B cell (primary cell): Measurements from ENCODE around the gene TMEM139. TPM values are rescaled to one million over a fixed set of nuclear protein-coding genes. Genes with fewer than 3 reads are reported as not detected.

Experiments used
- ATAC-seq: fragments of 200-7000 bp; cut with Tn5 transposase; one replicate; pipeline ENCODE4 v1.10.0; 2021; ENCODE audit warnings: low read depth, mild to moderate bottlenecking, moderate number of reproducible peaks, moderate library complexity
- CTCF ChIA-PET: fragments of 350-600 bp; sonication (Branson Sonifier 250); formaldehyde crosslinking; loops from one replicate; lab custom pipeline; 2021; ENCODE audit warnings: antibody characterized with exemption, inconsistent platforms; lab: Charles Lee
- POLR2A ChIA-PET: fragments of 350-600 bp; sonication (Branson Sonifier 250); formaldehyde crosslinking; loops from one replicate; lab custom pipeline; 2021; ENCODE audit warnings: antibody characterized with exemption; lab: Charles Lee
- DNase-seq: peaks from one replicate; pipeline ENCODE4 v3.0.0; 2013
- H2AFZ ChIP-seq: 2 replicates; pipeline ENCODE4 v1.6.1; 2012; ENCODE audit warnings: mild to moderate bottlenecking, low read depth, low read length; ENCODE audit not compliant: insufficient read depth, poor library complexity, severe bottlenecking
- H3K27ac ChIP-seq, 2 donors: 1 replicate in 1 of 2; 2 replicates in 1 of 2; pipeline ENCODE4 v1.5.1; 2012 to 2013; ENCODE audit warnings: low read length in 2 of 2, mild to moderate bottlenecking in 2 of 2, moderate library complexity in 1 of 2
- H3K27me3 ChIP-seq, 4 experiments: fragments of 200-600 bp in 1 of 4; sonication (generic) in 1 of 4; replicated peaks in 1 of 4; 1 replicate in 2 of 4; 2 replicates in 2 of 4; pipeline versions ENCODE4 v1.6.1 to v1.7.0; 2013 to 2016; ENCODE audit warnings: low read length in 3 of 4, mild to moderate bottlenecking in 2 of 4, mixed read lengths in 1 of 4, moderate library complexity in 1 of 4; ENCODE audit not compliant: insufficient read depth in 4 of 4, control insufficient read depth in 3 of 4; ENCODE audit errors: control extremely low read depth in 1 of 4
- H3K36me3 ChIP-seq, 2 experiments: replicated peaks in 1 of 2; 1 replicate in 1 of 2; 2 replicates in 1 of 2; pipeline versions ENCODE4 v1.6.1 to v1.7.1; 2013; ENCODE audit warnings: low read length in 1 of 2; ENCODE audit not compliant: insufficient read depth in 2 of 2, control insufficient read depth in 1 of 2; ENCODE audit errors: control extremely low read depth in 1 of 2, extremely low read depth in 1 of 2
- H3K4me1 ChIP-seq, 2 donors: fragments of 200-600 bp in 1 of 2; sonication (generic) in 1 of 2; 1 replicate in 1 of 2; 2 replicates in 1 of 2; pipeline versions ENCODE4 v1.5.1 to v1.6.1; 2013 to 2017; ENCODE audit warnings: low read length in 2 of 2; ENCODE audit not compliant: control insufficient read depth in 2 of 2, insufficient read depth in 2 of 2
- H3K4me2 ChIP-seq: replicated peaks from 2 replicates; pipeline ENCODE3; 2012; ENCODE audit warnings: mild to moderate bottlenecking, low read depth, low read length; ENCODE audit not compliant: poor library complexity, severe bottlenecking
- H3K4me3 ChIP-seq, 5 experiments: fragments of 200-600 bp in 1 of 5; sonication (generic) in 1 of 5; 1 replicate in 3 of 5; 2 replicates in 2 of 5; pipeline versions ENCODE4 v1.5.1 to v1.7.0; 2011 to 2016; ENCODE audit warnings: low read length in 4 of 5, mild to moderate bottlenecking in 4 of 5, low read depth in 2 of 5, control low read depth in 1 of 5, moderate library complexity in 1 of 5; ENCODE audit not compliant: insufficient read depth in 1 of 5; ENCODE audit errors: control extremely low read depth in 1 of 5, extremely low read depth in 1 of 5
- H3K79me2 ChIP-seq: fragments of 200-600 bp; sonication (generic); one replicate; pipeline ENCODE4 v1.6.0; 2016; ENCODE audit warnings: low read length; ENCODE audit not compliant: control insufficient read depth, insufficient read depth
- H3K9ac ChIP-seq: fragments of 200-600 bp; sonication (generic); 2 replicates; pipeline ENCODE4 v1.6.1; 2017; ENCODE audit warnings: mild to moderate bottlenecking, low read length, moderate library complexity
- H3K9me3 ChIP-seq, 3 donors: one replicate each; pipeline versions ENCODE4 v1.6.1 to v1.7.1; 2013; ENCODE audit warnings: low read length in 2 of 3; ENCODE audit not compliant: control insufficient read depth in 2 of 3, insufficient read depth in 1 of 3; ENCODE audit errors: control extremely low read depth in 1 of 3
- H4K20me1 ChIP-seq: 2 replicates; pipeline ENCODE4 v1.6.0; 2012; ENCODE audit warnings: mild to moderate bottlenecking, low read length; ENCODE audit not compliant: insufficient read depth, control insufficient read depth, poor library complexity, severe bottlenecking
- H3K27ac Mint-ChIP-seq: one replicate; pipeline ENCODE4 v1.8.0; 2021; ENCODE audit warnings: mixed read lengths
- H3K27me3 Mint-ChIP-seq: one replicate; pipeline ENCODE4 v1.8.0; 2021; ENCODE audit warnings: mixed read lengths
- H3K4me1 Mint-ChIP-seq: one replicate; pipeline ENCODE4 v1.8.0; 2021; ENCODE audit warnings: mixed read lengths
- H3K4me3 Mint-ChIP-seq: one replicate; pipeline ENCODE4 v1.8.0; 2021; ENCODE audit warnings: mixed read lengths
- H3K9me3 Mint-ChIP-seq: one replicate; pipeline ENCODE4 v1.8.0; 2022; ENCODE audit warnings: mixed read lengths; ENCODE audit not compliant: insufficient read depth
- CTCF ChIP-seq: fragments of 200-600 bp; IDR thresholded peaks from one replicate; pipeline ENCODE4 v1.8.0; 2022; ENCODE audit warnings: antibody characterized with exemption, mild to moderate bottlenecking
- EZH2 ChIP-seq: IDR thresholded peaks from 2 replicates; pipeline ENCODE4 v1.6.1; 2012; ENCODE audit warnings: borderline replicate concordance, low read depth, mild to moderate bottlenecking, moderate library complexity, low read length; ENCODE audit not compliant: insufficient read depth, poor library complexity, severe bottlenecking
- WGBS: methylation state at CpG from one replicate; pipeline ENCODE4 v1.1.5; 2013; ENCODE audit warnings: missing lambda C conversion rate; ENCODE audit not compliant: insufficient coverage; 5-methylcytosine and 5-hydroxymethylcytosine counted together
- intact Hi-C: fragments of 100-400 bp; cut with micrococcal nuclease; formaldehyde crosslinking; loops from one replicate; pipeline ENCODE4 v1.10.0; 2022
- polyA plus RNA-seq: library from polyadenylated mRNA; depleted of rRNA; stranded (reverse); fragments of >200 nt; gene quantifications from 2 replicates; pipeline ENCODE4 v1.2.3, GENCODE V29; 2012
- total RNA-seq, 2 donors: library from RNA; stranded (reverse); fragments of 120-200 nt in 1 of 2; gene quantifications; 1 replicate in 1 of 2; 2 replicates in 1 of 2; pipeline versions ENCODE4 v1.2.3 to v1.2.4, GENCODE V29; 2013 to 2022

TMEM139 gene
- total and polyA plus RNA-seq, 2 donors (not counting 1 experiment from before 2014, with no cell fraction given), result 0.12 TPM; not detected in 1

GRCh38 chr7:143320620-143321019, 35.9 kb downstream of the TMEM139 start:
- Histone ChIP-seq H3K9me3 (no peaks in the 10 kb centered on the region), H2AFZ (no peak overlapping the region), H3K27ac (no peak overlapping the region), H3K36me3 (no peaks in the 10 kb centered on the region), H3K79me2 (no peaks in the 10 kb centered on the region), H3K9ac (no peak overlapping the region), H3K4me1 (peaks cover 7 to 12% of the 10 kb centered on the region in 2 donors), H3K4me3 (no peak overlapping the region), H3K27me3 (peaks cover 0 to 2% (median 0%) of the 10 kb centered on the region in 4 experiments), H3K4me2 (no peak overlapping the region), H4K20me1 (no peaks in the 10 kb centered on the region)
- Mint-ChIP-seq H3K27ac (no peak overlapping the region), H3K27me3 (no peaks in the 10 kb centered on the region), H3K4me1 (peaks cover 18% of the 10 kb centered on the region), H3K4me3 (no peak overlapping the region), H3K9me3 (no peaks in the 10 kb centered on the region)
- CTCF ChIA-PET, result no interaction called here
- TF ChIP-seq EZH2 (no peak), CTCF (no peak)
- 84% methylated on average over 7 of the region's 9 CpGs for WGBS
- no peak for ATAC-seq
- no peak for DNase-seq
- intact Hi-C loops, result loop anchor here (10.0 kb wide), 1 partner anchor 54 kb away; no protein-coding TSS in a partner anchor
- POLR2A ChIA-PET, result no interaction called here

DNA sequence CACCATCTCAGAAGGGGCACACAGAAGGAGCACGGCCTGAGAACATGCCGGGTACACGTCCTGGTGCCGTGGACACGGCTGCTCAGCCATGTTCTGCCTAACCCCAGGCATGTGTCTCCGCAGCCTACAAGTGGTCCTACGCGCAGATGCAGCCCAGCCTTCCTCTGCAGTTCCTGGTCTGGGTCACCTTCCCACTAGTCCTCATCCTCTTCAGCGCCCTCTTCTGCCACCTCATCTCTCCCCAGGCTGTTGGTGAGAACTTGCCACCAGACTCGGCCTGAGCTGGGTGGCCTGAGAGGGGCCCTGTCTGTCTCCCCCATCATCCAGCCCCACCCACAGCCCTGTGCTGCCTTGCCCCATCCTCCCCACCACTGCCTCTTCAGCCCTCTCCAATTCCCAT, 36.5 kb downstream of the TMEM139 start:
- H3K9ac ChIP-seq, result no peak overlapping the region
- ChIA-PET CTCF (interaction anchor here (0.9 kb wide), 1 partner anchor 8 kb away, joined by 3 read pairs; no protein-coding TSS in a partner anchor), POLR2A (no interaction called here)
- DNase-seq (no peak), ATAC-seq (no peak)
- no peak overlapping the region for H3K4me2 ChIP-seq
- peaks cover 11 to 18% of the 10 kb centered on the region in 2 donors for H3K4me1 ChIP-seq
- H2AFZ ChIP-seq, result no peak overlapping the region
- no peaks in the 10 kb centered on the region for H3K36me3 ChIP-seq
- H3K4me3 Mint-ChIP-seq, result no peak overlapping the region
- H3K9me3 Mint-ChIP-seq, result no peaks in the 10 kb centered on the region
- H3K27me3 Mint-ChIP-seq, result no peaks in the 10 kb centered on the region
- no peaks in the 10 kb centered on the region for H3K9me3 ChIP-seq
- intact Hi-C loops, result loop anchor here (10.0 kb wide), 1 partner anchor 54 kb away; no protein-coding TSS in a partner anchor
- H3K79me2 ChIP-seq, result no peaks in the 10 kb centered on the region
- no peaks in the 10 kb centered on the region for H4K20me1 ChIP-seq
- no peak overlapping the region for H3K4me3 ChIP-seq
- H3K27me3 ChIP-seq, result peaks cover 0 to 2% (median 0%) of the 10 kb centered on the region in 4 experiments
- H3K27ac ChIP-seq, result no peak overlapping the region
- WGBS, result 95% methylated on average over 10 of the region's 10 CpGs
- peaks cover 22% of the 10 kb centered on the region for H3K4me1 Mint-ChIP-seq
- H3K27ac Mint-ChIP-seq, result no peak overlapping the region
- TF ChIP-seq EZH2 (no peak), CTCF (no peak)
